Neural cell (in vitro differentiated cells): ENCODE data around the gene GLT1D1. TPM values are rescaled to one million over a fixed set of nuclear protein-coding genes. Genes with fewer than 3 reads are reported as not detected.

Experiments
- H2AFZ ChIP-seq: fragments of 200-600, 300-800 bp; sonication (generic), shearing (Covaris generic); 2 replicates; pipeline ENCODE4 v1.6.0; 2014; ENCODE audit warnings: low read depth, mild to moderate bottlenecking, antibody characterized with exemption, low read length, moderate library complexity
- H3F3A ChIP-seq: fragments of 200-600 bp; shearing (Covaris generic); 2 replicates; pipeline ENCODE4 v1.6.1; 2016; ENCODE audit warnings: mild to moderate bottlenecking, moderate library complexity, mixed read lengths, antibody characterized with exemption, low read length; ENCODE audit not compliant: insufficient read depth, poor library complexity, severe bottlenecking
- H3K27ac ChIP-seq: fragments of 200-600, 300-800 bp; sonication (generic), shearing (Covaris generic); 2 replicates; pipeline ENCODE4 v1.5.1; 2014; ENCODE audit warnings: mild to moderate bottlenecking, low read length, moderate library complexity
- H3K27me3 ChIP-seq: fragments of 300-800, 200-600 bp; sonication (generic), shearing (Covaris generic); 2 replicates; pipeline ENCODE4 v1.6.0; 2014; ENCODE audit warnings: mild to moderate bottlenecking, low read depth, low read length, moderate library complexity; ENCODE audit not compliant: insufficient read depth
- H3K36me3 ChIP-seq: fragments of 300-800, 200-600 bp; sonication (generic), shearing (Covaris generic); 2 replicates; pipeline ENCODE4 v1.5.1; 2014; ENCODE audit warnings: mild to moderate bottlenecking, antibody characterized with exemption, low read length, moderate library complexity; ENCODE audit not compliant: insufficient read depth
- H3K4me2 ChIP-seq: fragments of 300-800, 200-600 bp; sonication (generic), shearing (Covaris generic); 2 replicates; pipeline ENCODE4 v1.6.0; 2014; ENCODE audit warnings: mild to moderate bottlenecking, low read length
- H3K4me3 ChIP-seq: fragments of 300-800, 200-600 bp; sonication (generic), shearing (Covaris generic); 2 replicates; pipeline ENCODE4 v1.5.1; 2014; ENCODE audit warnings: mild to moderate bottlenecking, low read length, moderate library complexity
- H3K79me2 ChIP-seq: fragments of 200-600 bp; shearing (Covaris generic); replicated peaks from 2 replicates; pipeline ENCODE4 v1.6.0; 2014; ENCODE audit warnings: mild to moderate bottlenecking, low read length, moderate library complexity; ENCODE audit not compliant: insufficient read depth
- H3K9ac ChIP-seq: fragments of 300-800, 200-600 bp; sonication (generic), shearing (Covaris generic); 2 replicates; pipeline ENCODE4 v1.6.1; 2016; ENCODE audit warnings: mild to moderate bottlenecking, low read length, mixed read lengths
- H3K9me2 ChIP-seq: fragments of 200-600 bp; shearing (Covaris generic); 2 replicates; pipeline ENCODE4 v1.6.1; 2016; ENCODE audit warnings: mild to moderate bottlenecking, low read length, mixed read lengths; ENCODE audit not compliant: insufficient read depth
- H3K9me3 ChIP-seq: fragments of 200-600, 300-800 bp; sonication (generic), shearing (Covaris generic); 2 replicates; pipeline ENCODE4 v1.6.1; 2016; ENCODE audit warnings: mild to moderate bottlenecking, mixed run types, low read length, moderate library complexity, mixed read lengths
- H4K20me1 ChIP-seq: fragments of 200-600 bp; shearing (Covaris generic); 2 replicates; pipeline ENCODE4 v1.6.1; 2016; ENCODE audit warnings: mild to moderate bottlenecking, mixed run types; ENCODE audit not compliant: insufficient read depth
- EP300 ChIP-seq: fragments of 450-650 bp; conservative IDR thresholded peaks from 2 replicates; pipeline ENCODE4 v1.6.1; 2014; ENCODE audit warnings: antibody characterized with exemption, mild to moderate bottlenecking, moderate library complexity; ENCODE audit not compliant: poor library complexity, severe bottlenecking
- EZH2 ChIP-seq: fragments of 200-600, 300-800 bp; shearing (Covaris generic), sonication (generic); IDR thresholded peaks from 2 replicates; pipeline ENCODE4 v1.6.1; 2014; ENCODE audit warnings: antibody characterized with exemption, low read length, borderline replicate concordance, mild to moderate bottlenecking; ENCODE audit not compliant: insufficient read depth, poor library complexity, severe bottlenecking
- MXI1 ChIP-seq: fragments of 450-650 bp; conservative IDR thresholded peaks from 2 replicates; pipeline ENCODE4 v1.6.1; 2014; ENCODE audit warnings: antibody characterized with exemption, mild to moderate bottlenecking; ENCODE audit not compliant: poor library complexity, severe bottlenecking
- POLR2AphosphoS5 ChIP-seq: IDR thresholded peaks from 2 replicates; pipeline ENCODE4 v1.6.1; 2012
- RAD21 ChIP-seq: fragments of 450-650 bp; conservative IDR thresholded peaks from 2 replicates; pipeline ENCODE4 v1.6.1; 2014; ENCODE audit warnings: antibody characterized with exemption, mild to moderate bottlenecking, moderate library complexity
- REST ChIP-seq: IDR thresholded peaks from 2 replicates; pipeline ENCODE4 v1.6.1; 2012; ENCODE audit warnings: borderline replicate concordance
- SMC3 ChIP-seq: fragments of 450-650 bp; conservative IDR thresholded peaks from 2 replicates; pipeline ENCODE4 v1.6.1; 2014; ENCODE audit warnings: antibody characterized with exemption, mild to moderate bottlenecking, moderate library complexity; ENCODE audit not compliant: poor library complexity
- TAF1 ChIP-seq: IDR thresholded peaks from 2 replicates; pipeline ENCODE4 v1.6.1; 2012; ENCODE audit warnings: low read depth
- polyA plus RNA-seq: library from polyadenylated mRNA; depleted of rRNA; stranded (reverse); fragments of >200 nt; gene quantifications from 2 replicates; pipeline ENCODE4 v1.2.3, GENCODE V29; 2014
- TF ChIP-seq, protein P1 (sequence below): fragments of 450-650 bp; IDR thresholded peaks from 2 replicates; pipeline ENCODE4 v1.5.1; 2014; ENCODE audit warnings: antibody characterized with exemption, mild to moderate bottlenecking, moderate library complexity; ENCODE audit not compliant: poor library complexity, severe bottlenecking

GLT1D1 gene
- polyA plus RNA-seq, 1 donor from 2014 or later: 3.9 TPM

DNA sequence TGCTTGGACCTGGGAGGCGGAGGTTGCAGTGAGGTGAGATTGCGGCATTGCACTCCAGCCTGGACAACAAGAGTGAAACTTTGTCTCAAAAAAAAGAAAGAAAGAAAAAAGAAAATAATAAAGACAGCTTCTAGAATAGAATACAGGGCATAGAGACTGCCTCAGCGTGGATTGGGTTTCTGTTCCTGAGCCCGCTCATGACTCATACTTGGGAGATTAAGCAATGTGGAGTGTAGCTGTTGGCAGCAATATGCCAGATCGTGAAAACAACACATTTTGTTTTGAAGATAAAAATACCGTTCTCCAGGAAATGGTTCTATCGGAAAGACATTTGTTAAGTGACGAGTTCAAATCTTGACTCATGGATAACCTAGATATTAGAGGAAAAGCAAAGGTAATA, 67.2 kb downstream of the GLT1D1 start:
- Histone ChIP-seq H3K4me3 (no peak overlapping the region), H3K27ac (no peak overlapping the region), H3K79me2 (no peaks in the 10 kb centered on the region), H3K9me2 (no peaks in the 10 kb centered on the region), H3K4me2 (no peak overlapping the region), H3F3A (no peaks in the 10 kb centered on the region), H3K36me3 (no peaks in the 10 kb centered on the region), H4K20me1 (no peaks in the 10 kb centered on the region), H2AFZ (no peak overlapping the region), H3K27me3 (no peaks in the 10 kb centered on the region), H3K9me3 (no peaks in the 10 kb centered on the region), H3K9ac (no peak overlapping the region)
- TF ChIP-seq EP300 (no peak), SMC3 (no peak)

- H3K4me2 ChIP-seq: no peak overlapping the region
- no peak overlapping the region for H3K27ac ChIP-seq
- H4K20me1 ChIP-seq: no peaks in the 10 kb centered on the region
- no peaks in the 10 kb centered on the region for H3K79me2 ChIP-seq
- H3K4me3 ChIP-seq: no peak overlapping the region
- H3F3A ChIP-seq: no peaks in the 10 kb centered on the region
- no peak overlapping the region for H3K9ac ChIP-seq
- H2AFZ ChIP-seq: no peak overlapping the region
- no peak for TF ChIP-seq MXI1
- H3K36me3 ChIP-seq: no peaks in the 10 kb centered on the region
- no peaks in the 10 kb centered on the region for H3K27me3 ChIP-seq
- no peaks in the 10 kb centered on the region for H3K9me2 ChIP-seq
- H3K9me3 ChIP-seq: no peaks in the 10 kb centered on the region
These were observed 75.1 kb downstream of the GLT1D1 start for GRCh38 chr12:128928361-128928760.

GRCh38 chr12:128929057-128929456, 75.8 kb downstream of the GLT1D1 start:
- H3K9me2 ChIP-seq: no peaks in the 10 kb centered on the region
- no peak overlapping the region for H2AFZ ChIP-seq
- no peaks in the 10 kb centered on the region for H3K36me3 ChIP-seq
- H3K79me2 ChIP-seq: no peaks in the 10 kb centered on the region
- H3K9me3 ChIP-seq: no peaks in the 10 kb centered on the region
- no peak overlapping the region for H3K27ac ChIP-seq
- H3K4me3 ChIP-seq: no peak overlapping the region
- no peak overlapping the region for H3K4me2 ChIP-seq
- no peak overlapping the region for H3K9ac ChIP-seq
- H3K27me3 ChIP-seq: no peaks in the 10 kb centered on the region
- TF ChIP-seq SMC3: no peak
- TF ChIP-seq, protein P1, sequence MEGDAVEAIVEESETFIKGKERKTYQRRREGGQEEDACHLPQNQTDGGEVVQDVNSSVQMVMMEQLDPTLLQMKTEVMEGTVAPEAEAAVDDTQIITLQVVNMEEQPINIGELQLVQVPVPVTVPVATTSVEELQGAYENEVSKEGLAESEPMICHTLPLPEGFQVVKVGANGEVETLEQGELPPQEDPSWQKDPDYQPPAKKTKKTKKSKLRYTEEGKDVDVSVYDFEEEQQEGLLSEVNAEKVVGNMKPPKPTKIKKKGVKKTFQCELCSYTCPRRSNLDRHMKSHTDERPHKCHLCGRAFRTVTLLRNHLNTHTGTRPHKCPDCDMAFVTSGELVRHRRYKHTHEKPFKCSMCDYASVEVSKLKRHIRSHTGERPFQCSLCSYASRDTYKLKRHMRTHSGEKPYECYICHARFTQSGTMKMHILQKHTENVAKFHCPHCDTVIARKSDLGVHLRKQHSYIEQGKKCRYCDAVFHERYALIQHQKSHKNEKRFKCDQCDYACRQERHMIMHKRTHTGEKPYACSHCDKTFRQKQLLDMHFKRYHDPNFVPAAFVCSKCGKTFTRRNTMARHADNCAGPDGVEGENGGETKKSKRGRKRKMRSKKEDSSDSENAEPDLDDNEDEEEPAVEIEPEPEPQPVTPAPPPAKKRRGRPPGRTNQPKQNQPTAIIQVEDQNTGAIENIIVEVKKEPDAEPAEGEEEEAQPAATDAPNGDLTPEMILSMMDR: no peak
- no peak for TF ChIP-seq EZH2
- no peak for TF ChIP-seq RAD21
- no peak for TF ChIP-seq MXI1
- no peak for TF ChIP-seq POLR2AphosphoS5
- no peak for TF ChIP-seq TAF1
- no peak for TF ChIP-seq EP300
- no peak for TF ChIP-seq REST
- H3F3A ChIP-seq: no peaks in the 10 kb centered on the region
- H4K20me1 ChIP-seq: no peaks in the 10 kb centered on the region
